ENCODE results near the gene CXCL14.

GRCh38 chr5:135557076-135557838 lies 21.5 kb downstream of the CXCL14 start:
- TF ChIP-seq CTCF (conservative IDR thresholded peaks at IDR 0.05; ENCODE audit: low read depth, low read length) (no peak), EZH2 (IDR thresholded peaks at IDR 0.05; ENCODE audit: borderline replicate concordance, low read depth, low read length, poor library complexity, severe bottlenecking) (no peak)
